Panc1 (cell line): ENCODE results near the gene NPAS3.

Experiments used
- POLR2AphosphoS5 ChIP-seq: IDR thresholded peaks from 2 replicates; pipeline ENCODE4 v1.6.1; 2012; ENCODE audit warnings: mild to moderate bottlenecking, low read depth, low read length, moderate library complexity
- REST ChIP-seq, 2 experiments: IDR thresholded peaks; 2 replicates each; pipeline ENCODE4 v1.6.1; 2011 to 2012; ENCODE audit warnings: low read depth in 2 of 2, control low read depth in 1 of 2, low read length in 1 of 2, mild to moderate bottlenecking in 1 of 2, moderate library complexity in 1 of 2; ENCODE audit not compliant: insufficient read depth in 1 of 2
- SIN3A ChIP-seq: IDR thresholded peaks from 2 replicates; pipeline ENCODE4 v1.6.1; 2012; ENCODE audit warnings: low read depth, mild to moderate bottlenecking, low read length, moderate library complexity, borderline replicate concordance; ENCODE audit not compliant: insufficient read depth
- TCF7L2 ChIP-seq: IDR thresholded peaks from 2 replicates; pipeline ENCODE4 v1.6.1; 2011; ENCODE audit warnings: mild to moderate bottlenecking, low read depth, low read length, inconsistent platforms
- TF ChIP-seq, protein P1 (sequence below): fragments of 450-650 bp; IDR thresholded peaks from 2 replicates; pipeline ENCODE4 v1.5.1; 2017; ENCODE audit warnings: mild to moderate bottlenecking

GRCh38 chr14:32906672-32907071 lies 32.0 kb upstream of the NPAS3 start:
- TF ChIP-seq, protein P1, sequence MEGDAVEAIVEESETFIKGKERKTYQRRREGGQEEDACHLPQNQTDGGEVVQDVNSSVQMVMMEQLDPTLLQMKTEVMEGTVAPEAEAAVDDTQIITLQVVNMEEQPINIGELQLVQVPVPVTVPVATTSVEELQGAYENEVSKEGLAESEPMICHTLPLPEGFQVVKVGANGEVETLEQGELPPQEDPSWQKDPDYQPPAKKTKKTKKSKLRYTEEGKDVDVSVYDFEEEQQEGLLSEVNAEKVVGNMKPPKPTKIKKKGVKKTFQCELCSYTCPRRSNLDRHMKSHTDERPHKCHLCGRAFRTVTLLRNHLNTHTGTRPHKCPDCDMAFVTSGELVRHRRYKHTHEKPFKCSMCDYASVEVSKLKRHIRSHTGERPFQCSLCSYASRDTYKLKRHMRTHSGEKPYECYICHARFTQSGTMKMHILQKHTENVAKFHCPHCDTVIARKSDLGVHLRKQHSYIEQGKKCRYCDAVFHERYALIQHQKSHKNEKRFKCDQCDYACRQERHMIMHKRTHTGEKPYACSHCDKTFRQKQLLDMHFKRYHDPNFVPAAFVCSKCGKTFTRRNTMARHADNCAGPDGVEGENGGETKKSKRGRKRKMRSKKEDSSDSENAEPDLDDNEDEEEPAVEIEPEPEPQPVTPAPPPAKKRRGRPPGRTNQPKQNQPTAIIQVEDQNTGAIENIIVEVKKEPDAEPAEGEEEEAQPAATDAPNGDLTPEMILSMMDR, result no peak
- TF ChIP-seq POLR2AphosphoS5 (no peak), SIN3A (no peak), TCF7L2 (no peak), REST (IDR thresholded peaks at IDR 0.05; ENCODE audit: insufficient read depth in 1 of 2, low read depth in 2 of 2, low read length in 1 of 2) (no peak)
